Measurements from ENCODE around the gene SLAMF9. TPM values are rescaled to one million over a fixed set of nuclear protein-coding genes. Genes with fewer than 3 reads are reported as not detected.

SLAMF9 gene
- polyA plus RNA-seq, 2 of the 4 experiments (the other 2 are of a cell fraction) = 0.22 to 0.25 TPM

- FAIRE-seq (no peak), ATAC-seq (peak; percentile 19 to 51), DNase-seq (ENCODE audit: low read depth in 1 of 2, low spot score in 1 of 2) (peak; percentile 88 to 89)
- peak overlapping the region; percentile 97 for H3K4me2 ChIP-seq
- ChIA-PET POLR2A (interaction anchor here (1.1 to 2.4 kb wide), 3 partner anchors 7 to 12 kb away, joined by 5 to 17 read pairs (median 5); no protein-coding TSS in a partner anchor), CTCF (interaction anchor here (0.9 to 22.4 kb wide), 7 partner anchors 13 to 135 kb away, joined by 3 to 665 read pairs (median 6); partner anchors contain the start of gene IGSF9)
- 2% methylated on average over 20 of the region's 20 CpGs for WGBS (ENCODE audit: missing lambda C conversion rate)
- peaks cover 58% of the 10 kb centered on the region for H3K4me1 ChIP-seq
- H3K9me3 ChIP-seq = no peaks in the 10 kb centered on the region
- peak overlapping the region; percentile 97 to 99 for H3K27ac ChIP-seq
- H3K4me3 ChIP-seq = peak overlapping the region; percentile 87
- TF ChIP-seq RAD21 (conservative IDR thresholded peaks at IDR 0.05 in 1 of 2, IDR thresholded peaks at IDR 0.05 in 1 of 2) (no peak), MAFK (IDR thresholded peaks at IDR 0.05; ENCODE audit: partially characterized antibody) (no peak), MAX (IDR thresholded peaks at IDR 0.05) (peak; percentile 20; the same call in 1 of the 2 replicates), PHF8 (IDR thresholded peaks at IDR 0.05; ENCODE audit: borderline replicate concordance, low read depth) (no peak), NFE2L2 (conservative IDR thresholded peaks at IDR 0.05; ENCODE audit: low read length) (0 out of 2 replicates have a peak, but pooled peaks have one; percentile 1), ELK1 (IDR thresholded peaks at IDR 0.05; ENCODE audit: low read depth, low read length) (no peak), POLR2A (IDR thresholded peaks at IDR 0.05; ENCODE audit: low read length) (peak; percentile 21; the same call in 1 of the 2 replicates), RARB (CRISPR knock-in tag; IDR thresholded peaks at IDR 0.05) (no peak), FOSB (CRISPR knock-in tag; IDR thresholded peaks at IDR 0.05) (peak; percentile 77; the same call in 1 of the 2 replicates), MAZ (IDR thresholded peaks at IDR 0.05; ENCODE audit: borderline replicate concordance, low read depth, low read length) (peak; percentile 86), JUN (IDR thresholded peaks at IDR 0.05) (0 out of 5 replicates have a peak, but pooled peaks of 1 of the 2 experiments have one; percentile 11)
- TF ChIP-seq, protein P1, sequence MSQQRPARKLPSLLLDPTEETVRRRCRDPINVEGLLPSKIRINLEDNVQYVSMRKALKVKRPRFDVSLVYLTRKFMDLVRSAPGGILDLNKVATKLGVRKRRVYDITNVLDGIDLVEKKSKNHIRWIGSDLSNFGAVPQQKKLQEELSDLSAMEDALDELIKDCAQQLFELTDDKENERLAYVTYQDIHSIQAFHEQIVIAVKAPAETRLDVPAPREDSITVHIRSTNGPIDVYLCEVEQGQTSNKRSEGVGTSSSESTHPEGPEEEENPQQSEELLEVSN (IDR thresholded peaks at IDR 0.05; ENCODE audit: borderline replicate concordance, low read depth) = no peak
- TF ChIP-seq, protein P2, sequence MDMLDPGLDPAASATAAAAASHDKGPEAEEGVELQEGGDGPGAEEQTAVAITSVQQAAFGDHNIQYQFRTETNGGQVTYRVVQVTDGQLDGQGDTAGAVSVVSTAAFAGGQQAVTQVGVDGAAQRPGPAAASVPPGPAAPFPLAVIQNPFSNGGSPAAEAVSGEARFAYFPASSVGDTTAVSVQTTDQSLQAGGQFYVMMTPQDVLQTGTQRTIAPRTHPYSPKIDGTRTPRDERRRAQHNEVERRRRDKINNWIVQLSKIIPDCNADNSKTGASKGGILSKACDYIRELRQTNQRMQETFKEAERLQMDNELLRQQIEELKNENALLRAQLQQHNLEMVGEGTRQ (IDR thresholded peaks at IDR 0.05) = no peak
Observed at GRCh38 chr1:159923203-159924024, 30.6 kb downstream of the SLAMF9 start.

DNA sequence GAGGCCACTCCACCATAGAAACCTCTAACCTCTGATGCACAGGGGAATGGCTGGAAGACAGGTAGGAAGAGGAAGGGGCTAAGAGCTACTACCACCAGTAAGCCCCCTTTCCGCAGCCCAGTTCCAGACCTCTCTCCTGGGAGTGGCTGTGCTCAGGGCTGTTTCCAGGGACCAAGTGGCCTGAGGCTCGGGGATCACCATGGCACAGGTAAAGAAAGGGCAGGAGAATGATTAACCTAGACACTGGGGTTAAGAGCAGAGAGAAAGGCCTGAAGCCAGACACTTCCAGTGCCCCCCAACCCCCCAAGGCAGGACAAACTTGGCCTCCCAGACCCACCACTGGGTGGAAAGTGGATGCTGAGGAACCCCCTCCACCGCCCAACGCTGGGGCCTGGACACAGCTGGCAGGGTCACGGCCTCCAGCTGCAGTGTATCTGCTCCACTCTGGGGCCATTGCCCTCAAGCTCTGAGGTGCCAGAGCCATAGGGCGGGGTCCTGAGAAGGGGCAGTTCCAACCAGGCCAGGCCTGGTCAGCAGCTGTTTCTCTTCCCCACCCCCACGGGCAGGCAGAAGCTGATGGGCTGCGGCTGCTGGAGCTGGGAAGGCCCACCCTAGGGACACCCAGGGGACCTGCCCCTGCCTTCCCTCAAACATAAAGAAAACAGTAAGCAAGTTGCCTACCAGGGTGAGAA lies 31.4 kb downstream of the SLAMF9 start:
- peaks cover 65% of the 10 kb centered on the region for H3K4me1 ChIP-seq
- TF ChIP-seq RARB (CRISPR knock-in tag; IDR thresholded peaks at IDR 0.05) (0 out of 2 replicates have a peak, but pooled peaks have one; percentile 36), MAX (IDR thresholded peaks at IDR 0.05) (peak; percentile 7; the same call in 1 of the 2 replicates), POLR2AphosphoS2 (conservative IDR thresholded peaks at IDR 0.05; ENCODE audit: low read length) (no peak; the same call in 1 of the 2 replicates), JUN (IDR thresholded peaks at IDR 0.05) (peak; percentile 4 to 20; a peak in 1 of 5 replicates), EHMT2 (IDR thresholded peaks at IDR 0.05; ENCODE audit: low read depth) (no peak), ZFP36 (IDR thresholded peaks at IDR 0.05; ENCODE audit: borderline replicate concordance, partially characterized antibody) (no peak), KDM1A (IDR thresholded peaks at IDR 0.05; ENCODE audit: low read depth) (no peak)
- TF ChIP-seq, protein P1 (IDR thresholded peaks at IDR 0.05; ENCODE audit: borderline replicate concordance, low read depth) = 0 out of 2 replicates have a peak, but pooled peaks have one; percentile 32
- TF ChIP-seq, protein P3, sequence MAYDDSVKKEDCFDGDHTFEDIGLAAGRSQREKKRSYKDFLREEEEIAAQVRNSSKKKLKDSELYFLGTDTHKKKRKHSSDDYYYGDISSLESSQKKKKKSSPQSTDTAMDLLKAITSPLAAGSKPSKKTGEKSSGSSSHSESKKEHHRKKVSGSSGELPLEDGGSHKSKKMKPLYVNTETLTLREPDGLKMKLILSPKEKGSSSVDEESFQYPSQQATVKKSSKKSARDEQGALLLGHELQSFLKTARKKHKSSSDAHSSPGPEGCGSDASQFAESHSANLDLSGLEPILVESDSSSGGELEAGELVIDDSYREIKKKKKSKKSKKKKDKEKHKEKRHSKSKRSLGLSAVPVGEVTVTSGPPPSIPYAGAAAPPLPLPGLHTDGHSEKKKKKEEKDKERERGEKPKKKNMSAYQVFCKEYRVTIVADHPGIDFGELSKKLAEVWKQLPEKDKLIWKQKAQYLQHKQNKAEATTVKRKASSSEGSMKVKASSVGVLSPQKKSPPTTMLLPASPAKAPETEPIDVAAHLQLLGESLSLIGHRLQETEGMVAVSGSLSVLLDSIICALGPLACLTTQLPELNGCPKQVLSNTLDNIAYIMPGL (CRISPR knock-in tag; IDR thresholded peaks at IDR 0.05; ENCODE audit: borderline replicate concordance) = no peak
- TF ChIP-seq, protein P4, sequence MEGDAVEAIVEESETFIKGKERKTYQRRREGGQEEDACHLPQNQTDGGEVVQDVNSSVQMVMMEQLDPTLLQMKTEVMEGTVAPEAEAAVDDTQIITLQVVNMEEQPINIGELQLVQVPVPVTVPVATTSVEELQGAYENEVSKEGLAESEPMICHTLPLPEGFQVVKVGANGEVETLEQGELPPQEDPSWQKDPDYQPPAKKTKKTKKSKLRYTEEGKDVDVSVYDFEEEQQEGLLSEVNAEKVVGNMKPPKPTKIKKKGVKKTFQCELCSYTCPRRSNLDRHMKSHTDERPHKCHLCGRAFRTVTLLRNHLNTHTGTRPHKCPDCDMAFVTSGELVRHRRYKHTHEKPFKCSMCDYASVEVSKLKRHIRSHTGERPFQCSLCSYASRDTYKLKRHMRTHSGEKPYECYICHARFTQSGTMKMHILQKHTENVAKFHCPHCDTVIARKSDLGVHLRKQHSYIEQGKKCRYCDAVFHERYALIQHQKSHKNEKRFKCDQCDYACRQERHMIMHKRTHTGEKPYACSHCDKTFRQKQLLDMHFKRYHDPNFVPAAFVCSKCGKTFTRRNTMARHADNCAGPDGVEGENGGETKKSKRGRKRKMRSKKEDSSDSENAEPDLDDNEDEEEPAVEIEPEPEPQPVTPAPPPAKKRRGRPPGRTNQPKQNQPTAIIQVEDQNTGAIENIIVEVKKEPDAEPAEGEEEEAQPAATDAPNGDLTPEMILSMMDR (IDR thresholded peaks at IDR 0.05) = no peak
- TF ChIP-seq, protein P5, sequence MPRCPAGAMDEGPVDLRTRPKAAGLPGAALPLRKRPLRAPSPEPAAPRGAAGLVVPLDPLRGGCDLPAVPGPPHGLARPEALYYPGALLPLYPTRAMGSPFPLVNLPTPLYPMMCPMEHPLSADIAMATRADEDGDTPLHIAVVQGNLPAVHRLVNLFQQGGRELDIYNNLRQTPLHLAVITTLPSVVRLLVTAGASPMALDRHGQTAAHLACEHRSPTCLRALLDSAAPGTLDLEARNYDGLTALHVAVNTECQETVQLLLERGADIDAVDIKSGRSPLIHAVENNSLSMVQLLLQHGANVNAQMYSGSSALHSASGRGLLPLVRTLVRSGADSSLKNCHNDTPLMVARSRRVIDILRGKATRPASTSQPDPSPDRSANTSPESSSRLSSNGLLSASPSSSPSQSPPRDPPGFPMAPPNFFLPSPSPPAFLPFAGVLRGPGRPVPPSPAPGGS (IDR thresholded peaks at IDR 0.05) = no peak
- CTCF ChIA-PET = interaction anchor here (0.6 to 22.4 kb wide), 10 partner anchors 8 to 712 kb away, joined by 3 to 665 read pairs (median 5); partner anchors contain the start of gene IGSF9
- peak overlapping the region; percentile 97 to 99 for H3K27ac ChIP-seq
- ATAC-seq (peak in 1 of 2 experiments; percentile 0; a peak in 2 of 6 replicates), DNase-seq (ENCODE audit: low read depth in 1 of 2, low spot score in 1 of 2) (peak in 1 of 2 experiments; percentile 47), FAIRE-seq (no peak)
- peak overlapping the region; percentile 97 for H3K4me2 ChIP-seq
- peak overlapping the region; percentile 87 for H3K4me3 ChIP-seq
- WGBS (ENCODE audit: missing lambda C conversion rate) = 37% methylated on average over 2 of the region's 8 CpGs
- H3K9me3 ChIP-seq = no peaks in the 10 kb centered on the region
- POLR2A ChIA-PET = interaction anchor here (1.3 kb wide), 1 partner anchor 9 kb away, joined by 5 read pairs; no protein-coding TSS in a partner anchor

All from A549 (cell line).